Gastrocnemius medialis (tissue), 4 donors: ENCODE data around the gene PLP2.

Experiments used
- CTCF ChIP-seq, 5 experiments: fragments of 450-650 bp in 3 of 5; fragments of 200-600 bp in 2 of 5; sonication (generic) in 2 of 5; IDR thresholded peaks in 4 of 5; conservative IDR thresholded peaks in 1 of 5; 1 replicate in 4 of 5; 2 replicates in 1 of 5; pipeline ENCODE4 v1.5.1; 2016 to 2019; ENCODE audit warnings: antibody characterized with exemption in 5 of 5, mild to moderate bottlenecking in 3 of 5, moderate library complexity in 3 of 5
- POLR2A ChIP-seq, 2 donors: fragments of 450-650 bp; IDR thresholded peaks; one replicate each; pipeline ENCODE4 v1.6.1; 2017; ENCODE audit warnings: antibody characterized with exemption in 2 of 2, mild to moderate bottlenecking in 2 of 2, moderate library complexity in 2 of 2

GRCh38 chrX:49192722-49193328, 21.1 kb downstream of the PLP2 start:
- TF ChIP-seq CTCF (IDR thresholded peaks at IDR 0.05 in 4 of 5, conservative IDR thresholded peaks at IDR 0.05 in 1 of 5) (peak in 4 of 5 experiments; percentile 5 to 54 (median 30)), POLR2A (IDR thresholded peaks at IDR 0.05) (no peak)
